ENCODE results near the gene DHRSX.

Gene DHRSX

GRCh38 chrX:2184089-2184488, 316.7 kb downstream of the DHRSX start:
- DNase-seq = no peak

- no peak for DNase-seq
Measured at GRCh38 chrX:2183193-2183725, 317.5 kb downstream of the DHRSX start.

GRCh38 chrX:2177541-2177940, 323.2 kb downstream of the DHRSX start:
- DNase-seq = no peak

- DNase-seq = no peak
Measured at GRCh38 chrX:2176733-2177132, 324.0 kb downstream of the DHRSX start.

- no peak for DNase-seq
Measured at GRCh38 chrX:2176274-2176673, 324.5 kb downstream of the DHRSX start.

GRCh38 chrX:2172359-2172758, 328.4 kb downstream of the DHRSX start:
- DNase-seq = no peak

Data from NCI-H446 (cell line).